Measurements from ENCODE around the gene WFDC8.

DNA sequence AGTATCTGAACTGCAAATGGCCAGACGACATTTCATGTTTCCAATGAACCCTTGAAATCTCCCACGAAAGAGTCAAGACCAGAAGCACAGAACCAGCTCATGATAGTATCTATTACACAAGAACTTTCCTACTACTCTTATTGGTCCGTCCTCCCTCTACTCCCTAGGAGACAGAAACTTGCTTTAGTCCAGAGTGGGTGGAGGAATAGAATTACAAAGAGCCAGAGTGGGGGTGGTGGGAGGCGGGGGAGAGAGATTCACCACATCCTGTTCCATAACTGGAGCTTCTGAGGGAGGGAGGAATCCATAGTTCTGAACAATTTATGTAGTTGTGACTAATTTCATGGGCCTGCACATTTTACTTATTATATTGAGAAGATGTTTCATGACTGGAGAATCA is 32.0 kb upstream of the WFDC8 start:
- TF ChIP-seq POLR2A (IDR thresholded peaks at IDR 0.05) (no peak), EP300 (IDR thresholded peaks at IDR 0.05) (no peak), POLR2AphosphoS5 (IDR thresholded peaks at IDR 0.05) (no peak)
- TF ChIP-seq, protein P1, sequence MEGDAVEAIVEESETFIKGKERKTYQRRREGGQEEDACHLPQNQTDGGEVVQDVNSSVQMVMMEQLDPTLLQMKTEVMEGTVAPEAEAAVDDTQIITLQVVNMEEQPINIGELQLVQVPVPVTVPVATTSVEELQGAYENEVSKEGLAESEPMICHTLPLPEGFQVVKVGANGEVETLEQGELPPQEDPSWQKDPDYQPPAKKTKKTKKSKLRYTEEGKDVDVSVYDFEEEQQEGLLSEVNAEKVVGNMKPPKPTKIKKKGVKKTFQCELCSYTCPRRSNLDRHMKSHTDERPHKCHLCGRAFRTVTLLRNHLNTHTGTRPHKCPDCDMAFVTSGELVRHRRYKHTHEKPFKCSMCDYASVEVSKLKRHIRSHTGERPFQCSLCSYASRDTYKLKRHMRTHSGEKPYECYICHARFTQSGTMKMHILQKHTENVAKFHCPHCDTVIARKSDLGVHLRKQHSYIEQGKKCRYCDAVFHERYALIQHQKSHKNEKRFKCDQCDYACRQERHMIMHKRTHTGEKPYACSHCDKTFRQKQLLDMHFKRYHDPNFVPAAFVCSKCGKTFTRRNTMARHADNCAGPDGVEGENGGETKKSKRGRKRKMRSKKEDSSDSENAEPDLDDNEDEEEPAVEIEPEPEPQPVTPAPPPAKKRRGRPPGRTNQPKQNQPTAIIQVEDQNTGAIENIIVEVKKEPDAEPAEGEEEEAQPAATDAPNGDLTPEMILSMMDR (IDR thresholded peaks at IDR 0.05): no peak
